ENCODE results near the gene RPA1. TPM values are rescaled to one million over a fixed set of nuclear protein-coding genes. Genes with fewer than 3 reads are reported as not detected.
"Not testable (repeated sequence)": the region's sequence is repeated elsewhere in the genome, so short reads cannot be mapped to it uniquely, and the experiment has no call there.

The RPA1 gene
- total RNA-seq, 1 donor from 2014 or later: 83.0 TPM

GRCh38 chr17:1808644-1809043 is 21.2 kb upstream of the RPA1 start:
- intact Hi-C loops (cut with DNase I): no loop called here
- DNase-seq (ENCODE audit: low spot score): no peak

DNA sequence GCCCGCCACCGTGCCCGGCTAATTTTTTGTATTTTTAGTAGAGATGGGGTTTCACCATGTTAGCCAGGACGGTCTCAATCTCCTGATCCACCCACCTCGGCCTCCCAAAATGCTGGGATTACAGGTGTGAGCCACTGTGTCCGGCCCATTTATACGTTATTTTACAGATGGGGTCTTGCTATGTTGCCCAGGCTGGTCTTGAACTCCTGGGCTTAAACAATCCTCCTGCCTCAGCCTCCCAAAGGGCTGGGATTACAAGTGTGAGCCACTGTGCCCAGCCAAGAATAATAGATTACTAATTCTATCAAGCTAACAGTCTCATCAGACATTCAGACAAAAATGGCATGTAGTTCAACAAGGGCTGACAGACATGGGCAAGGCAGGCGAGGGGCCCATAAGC is 20.0 kb upstream of the RPA1 start:
- intact Hi-C loops (cut with DNase I); ATAC-seq; DNase-seq (ENCODE audit: low spot score): not testable (repeated sequence)

More at GRCh38 chr17:1808644-1809043, 21.2 kb upstream of the RPA1 start:
- no peak for ATAC-seq

GRCh38 chr17:1810450-1811103 is 19.2 kb upstream of the RPA1 start:
- ATAC-seq: no peak
- no peak for DNase-seq (ENCODE audit: low spot score)
- intact Hi-C loops (cut with DNase I): no loop called here

- intact Hi-C loops (cut with DNase I): no loop called here
- no peak for DNase-seq (ENCODE audit: low spot score)
- ATAC-seq: peak; percentile 81
These were observed 16.7 kb upstream of the RPA1 start for GRCh38 chr17:1813088-1813487.

GRCh38 chr17:1820528-1821252 is 9.1 kb upstream of the RPA1 start:
- DNase-seq (ENCODE audit: low spot score) (no peak), ATAC-seq (no peak)
- intact Hi-C loops (cut with DNase I): no loop called here

DNA sequence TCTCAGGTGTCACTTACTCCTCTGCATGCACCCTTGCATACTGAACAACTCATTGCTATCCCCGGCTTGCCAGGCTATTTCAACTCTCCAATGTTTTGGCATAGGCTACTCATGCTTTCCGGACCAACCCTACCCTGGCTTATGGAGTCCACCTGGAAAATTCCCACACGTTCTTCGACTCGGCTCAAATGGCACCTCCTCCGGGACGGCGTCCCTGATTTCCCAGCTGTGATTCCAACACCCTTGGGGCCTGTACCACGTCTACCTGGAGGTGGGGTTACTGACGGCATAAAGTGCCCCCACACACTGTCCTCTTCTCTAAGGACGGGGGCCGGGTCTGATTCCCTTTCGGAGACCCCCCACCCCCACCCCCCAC is 601 bp upstream of the RPA1 start:
- DNase-seq (ENCODE audit: low spot score): no peak
- intact Hi-C loops (cut with DNase I): no loop called here
- ATAC-seq: peak; percentile 33

GRCh38 chr17:1830288-1830687 is 483 bp downstream of the RPA1 start:
- peak; percentile 9 for DNase-seq (ENCODE audit: low spot score)
- ATAC-seq: no peak
- intact Hi-C loops (cut with DNase I): no loop called here

- ATAC-seq: no peak
- intact Hi-C loops (cut with DNase I): no loop called here
These were observed 4.8 kb downstream of the RPA1 start for GRCh38 chr17:1834380-1835149.

GRCh38 chr17:1839516-1839915 is 9.7 kb downstream of the RPA1 start:
- DNase-seq (ENCODE audit: low spot score) (no peak), ATAC-seq (no peak)
- intact Hi-C loops (cut with DNase I): no loop called here

More at GRCh38 chr17:1834380-1835149, 4.8 kb downstream of the RPA1 start:
- no peak for DNase-seq (ENCODE audit: low spot score)

DNA sequence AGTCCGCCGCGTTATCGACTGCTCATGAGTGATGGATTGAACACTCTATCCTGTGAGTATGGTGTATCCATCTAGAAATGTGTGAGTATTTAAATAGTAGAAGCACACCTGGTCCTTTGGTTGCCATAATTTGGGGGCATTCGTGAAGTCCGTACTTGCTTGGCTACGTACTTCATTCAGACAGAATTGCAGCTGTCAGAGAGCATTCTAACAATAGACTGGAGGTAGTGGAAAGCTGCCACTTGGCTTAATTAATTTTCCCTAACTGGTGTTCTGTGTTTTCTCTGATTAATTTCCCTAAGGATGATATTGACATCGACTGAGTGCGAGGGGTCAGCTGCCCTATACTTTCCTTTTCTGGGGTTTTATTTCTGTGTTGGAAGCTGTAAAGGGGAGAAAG is 14.1 kb downstream of the RPA1 start:
- DNase-seq (ENCODE audit: low spot score) (no peak), ATAC-seq (no peak)
- intact Hi-C loops (cut with DNase I): no loop called here

GRCh38 chr17:1847191-1847590 is 17.4 kb downstream of the RPA1 start:
- intact Hi-C loops (cut with DNase I): no loop called here
- no peak for ATAC-seq
- DNase-seq (ENCODE audit: low spot score): no peak

GRCh38 chr17:1852327-1852726 is 22.5 kb downstream of the RPA1 start:
- DNase-seq (ENCODE audit: low spot score) (no peak), ATAC-seq (no peak)
- intact Hi-C loops (cut with DNase I): no loop called here

DNA sequence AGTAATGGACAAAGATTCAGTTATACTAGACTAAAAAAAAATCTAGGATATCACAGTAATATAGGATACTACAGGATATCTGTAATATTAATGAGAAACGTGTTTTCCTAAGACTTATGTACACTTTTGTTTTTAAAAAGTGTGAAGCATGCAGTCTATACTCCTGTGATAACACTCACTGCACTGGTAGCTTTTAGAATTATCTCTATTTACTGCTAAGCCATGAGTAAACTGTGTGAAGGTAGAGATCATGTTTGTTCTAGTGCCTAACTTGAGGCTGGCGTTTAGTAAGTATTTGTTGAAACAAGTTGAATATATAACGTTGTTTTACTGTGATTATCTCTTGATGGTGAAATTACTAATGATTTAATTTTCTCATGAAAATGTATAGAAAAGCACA is 23.9 kb downstream of the RPA1 start:
- DNase-seq (ENCODE audit: low spot score) (no peak), ATAC-seq (no peak)
- intact Hi-C loops (cut with DNase I): no loop called here

GRCh38 chr17:1856462-1856861 is 26.7 kb downstream of the RPA1 start:
- ATAC-seq; DNase-seq (ENCODE audit: low spot score); intact Hi-C loops (cut with DNase I): not testable (repeated sequence)

GRCh38 chr17:1860978-1861377 is 31.2 kb downstream of the RPA1 start:
- peak; percentile 48 for ATAC-seq
- intact Hi-C loops (cut with DNase I): no loop called here

DNA sequence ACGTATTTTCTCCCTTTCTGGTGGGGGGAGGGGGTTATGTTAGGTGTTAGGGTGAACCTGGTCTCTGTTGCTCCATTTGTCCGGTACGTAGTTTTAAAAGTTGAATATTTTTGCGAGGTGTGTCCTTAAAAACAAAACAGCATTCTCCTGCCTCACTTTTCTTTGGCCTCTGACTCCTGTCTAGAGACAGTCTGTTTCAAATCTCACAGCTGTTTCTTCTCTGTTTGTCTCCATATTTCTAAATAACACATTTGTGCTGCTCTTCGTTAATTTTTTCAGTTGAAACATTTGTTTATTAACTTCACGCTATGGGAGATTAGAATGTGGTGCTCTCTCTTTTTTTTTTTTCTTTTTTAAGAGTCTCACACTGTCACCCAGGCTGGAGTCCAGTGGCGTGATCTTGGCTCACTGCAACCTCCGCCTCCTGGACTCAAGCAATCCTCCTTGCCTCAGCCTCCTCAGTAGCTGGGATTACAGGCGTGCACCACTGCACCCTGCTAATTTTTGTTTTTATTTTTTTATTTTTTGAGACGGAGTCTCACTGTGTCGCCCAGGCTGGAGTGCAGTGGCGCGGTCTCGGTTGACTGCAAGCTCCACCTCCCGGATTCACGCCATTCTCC is 31.7 kb downstream of the RPA1 start:
- ATAC-seq (peak; percentile 15), DNase-seq (ENCODE audit: low spot score) (no peak)
- intact Hi-C loops (cut with DNase I): no loop called here

More at GRCh38 chr17:1860978-1861377, 31.2 kb downstream of the RPA1 start:
- no peak for DNase-seq (ENCODE audit: low spot score)

DNA sequence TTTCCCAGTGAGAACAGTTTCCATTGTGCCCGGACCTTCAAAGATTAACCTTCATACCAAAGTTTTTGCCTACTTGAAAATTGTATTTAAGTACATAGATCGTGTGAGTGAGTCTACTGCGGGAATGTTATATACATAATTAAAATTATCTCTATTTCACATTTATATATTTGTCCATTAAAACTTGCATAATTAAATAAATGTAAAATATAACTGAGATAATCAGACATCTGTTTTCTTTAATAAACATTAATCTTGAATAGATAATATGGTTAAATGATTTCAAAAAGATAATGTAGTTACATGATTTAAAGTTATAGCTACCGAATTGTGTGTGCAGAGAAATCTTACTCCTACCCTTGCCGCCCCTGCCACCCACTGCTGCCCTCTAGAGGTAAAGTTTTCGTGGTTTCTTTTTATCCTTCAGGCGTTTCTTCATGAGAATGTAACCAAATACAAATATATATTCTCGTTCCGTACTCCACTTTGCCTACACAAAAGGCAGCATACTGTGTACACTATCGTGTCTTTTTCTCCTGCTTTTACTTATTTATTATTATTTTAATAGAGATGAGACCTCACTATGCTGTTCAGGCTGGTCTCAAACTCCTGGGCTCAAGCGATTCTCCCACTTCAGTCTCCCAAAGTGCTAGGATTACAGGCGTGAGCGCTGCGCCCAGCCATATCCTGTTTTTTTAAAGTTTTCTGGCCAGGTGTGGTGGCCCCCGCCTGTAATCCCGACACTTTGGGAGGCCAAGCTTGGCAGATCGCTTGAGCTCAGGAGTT is 35.6 kb downstream of the RPA1 start:
- intact Hi-C loops (cut with DNase I): no loop called here
- ATAC-seq (no peak), DNase-seq (ENCODE audit: low spot score) (no peak)

DNA sequence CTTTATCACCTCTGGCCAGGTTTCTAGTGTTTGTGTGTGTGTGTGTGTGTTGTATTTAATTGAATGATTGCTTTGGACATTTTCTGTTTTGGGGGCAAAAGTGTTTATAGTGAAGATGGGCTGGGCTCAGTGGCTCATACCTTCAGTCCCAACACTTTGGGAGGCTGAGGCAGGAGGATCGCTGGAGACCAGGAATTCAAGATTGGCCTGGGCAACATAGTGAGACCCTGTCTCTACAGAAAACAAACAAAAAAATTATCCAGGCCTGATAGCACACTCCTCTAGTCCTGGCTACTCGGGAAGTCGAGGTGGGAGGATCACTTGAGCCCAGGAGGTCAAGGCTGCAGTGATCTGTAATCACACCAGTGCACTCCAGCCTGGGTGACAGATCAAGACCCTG is 37.5 kb downstream of the RPA1 start:
- no peak for DNase-seq (ENCODE audit: low spot score)
- intact Hi-C loops (cut with DNase I): no loop called here
- ATAC-seq: no peak

GRCh38 chr17:1868090-1868489 is 38.3 kb downstream of the RPA1 start:
- no peak for ATAC-seq
- intact Hi-C loops (cut with DNase I): no loop called here
- no peak for DNase-seq (ENCODE audit: low spot score)

All from sciatic nerve (tissue), 2 donors.